Kidney (tissue), 14 donors: Measurements from ENCODE around the gene PC. TPM values are rescaled to one million over a fixed set of nuclear protein-coding genes. Genes with fewer than 3 reads are reported as not detected.

Source experiments
- DNase-seq, 5 donors: peaks; one replicate each; pipeline ENCODE4 v3.0.0-alpha.2; 2013 to 2020
- FAIRE-seq: peaks from 2 replicates; lab custom pipeline; 2012; peaks lifted over from hg19 to GRCh38; lab: Jason Lieb, UNC
- H3K27ac ChIP-seq, 2 donors: one replicate each; pipeline ENCODE4 v1.7.0; 2013; ENCODE audit warnings: low read depth in 2 of 2, low read length in 2 of 2, inconsistent platforms in 1 of 2
- H3K27me3 ChIP-seq: one replicate; pipeline ENCODE4 v1.7.1; 2013; ENCODE audit warnings: low read length, inconsistent platforms; ENCODE audit not compliant: control insufficient read depth, insufficient read depth
- H3K36me3 ChIP-seq, 3 donors: one replicate each; pipeline versions ENCODE4 v1.7.0 to v1.7.1; 2013; ENCODE audit warnings: low read length in 3 of 3, control low read depth in 1 of 3, inconsistent platforms in 1 of 3; ENCODE audit not compliant: insufficient read depth in 3 of 3, control insufficient read depth in 2 of 3
- H3K4me1 ChIP-seq, 3 donors: one replicate each; pipeline versions ENCODE4 v1.7.0 to v1.7.1; 2013; ENCODE audit warnings: low read length in 3 of 3, inconsistent platforms in 1 of 3, low read depth in 1 of 3; ENCODE audit not compliant: control insufficient read depth in 2 of 3, insufficient read depth in 2 of 3
- H3K4me3 ChIP-seq, 3 donors: one replicate each; pipeline versions ENCODE4 v1.7.0 to v1.8.1; 2013; ENCODE audit warnings: low read length in 3 of 3, control low read depth in 1 of 3, inconsistent platforms in 1 of 3
- H3K9ac ChIP-seq, 3 donors: one replicate each; pipeline versions ENCODE4 v1.7.0 to v1.7.1; 2013; ENCODE audit warnings: low read length in 3 of 3, control low read depth in 1 of 3, inconsistent platforms in 1 of 3
- H3K9me3 ChIP-seq, 3 donors: one replicate each; pipeline versions ENCODE4 v1.7.0 to v1.7.1; 2013; ENCODE audit warnings: low read length in 3 of 3, control low read depth in 1 of 3, inconsistent platforms in 1 of 3; ENCODE audit not compliant: control insufficient read depth in 2 of 3, insufficient read depth in 1 of 3
- intact Hi-C: fragments of 100-400 bp; cut with DNase I; formaldehyde crosslinking; loops from one replicate; pipeline ENCODE4 v1.11.1; 2022
- polyA plus RNA-seq: library from polyadenylated mRNA; stranded (reverse); fragments of 350-450 nt; fragmentation: Illumina TruSeq; extraction: RNeasy Lipid Tissue Mini Kit (QIAGEN cat#74804); gene quantifications from one replicate; pipeline ENCODE4 v1.2.3, GENCODE V29; 2014; ENCODE audit warnings: low read depth, low replicate concordance; ENCODE audit not compliant: insufficient read depth
- total RNA-seq: library from RNA; stranded (reverse); fragmentation: NEBNext Ultra II Directional; extraction: Animal tissue kit (Norgen Biotek cat#: 25700); gene quantifications from one replicate; pipeline ENCODE4 v1.2.1, GENCODE V29; 2021
- TF ChIP-seq, protein P1 (sequence below): IDR thresholded peaks from 3 replicates; pipeline ENCODE4 v1.5.1; 2012; ENCODE audit warnings: mild to moderate bottlenecking, moderate library complexity, borderline replicate concordance; ENCODE audit not compliant: insufficient read depth; ENCODE audit errors: extremely low read depth
- donor health status: control.
- donor health status: control.
- donor health status: control.
- donor health status: control.
- donor health status: control.
- donor health status: DM: yes; HTN: yes; CAD: no.
- donor health status: Normal renal cell carcinoma (clear cell type).

The PC gene
- total and polyA plus RNA-seq, 2 donors from 2014 or later = 20.8 to 95.2 TPM

DNA sequence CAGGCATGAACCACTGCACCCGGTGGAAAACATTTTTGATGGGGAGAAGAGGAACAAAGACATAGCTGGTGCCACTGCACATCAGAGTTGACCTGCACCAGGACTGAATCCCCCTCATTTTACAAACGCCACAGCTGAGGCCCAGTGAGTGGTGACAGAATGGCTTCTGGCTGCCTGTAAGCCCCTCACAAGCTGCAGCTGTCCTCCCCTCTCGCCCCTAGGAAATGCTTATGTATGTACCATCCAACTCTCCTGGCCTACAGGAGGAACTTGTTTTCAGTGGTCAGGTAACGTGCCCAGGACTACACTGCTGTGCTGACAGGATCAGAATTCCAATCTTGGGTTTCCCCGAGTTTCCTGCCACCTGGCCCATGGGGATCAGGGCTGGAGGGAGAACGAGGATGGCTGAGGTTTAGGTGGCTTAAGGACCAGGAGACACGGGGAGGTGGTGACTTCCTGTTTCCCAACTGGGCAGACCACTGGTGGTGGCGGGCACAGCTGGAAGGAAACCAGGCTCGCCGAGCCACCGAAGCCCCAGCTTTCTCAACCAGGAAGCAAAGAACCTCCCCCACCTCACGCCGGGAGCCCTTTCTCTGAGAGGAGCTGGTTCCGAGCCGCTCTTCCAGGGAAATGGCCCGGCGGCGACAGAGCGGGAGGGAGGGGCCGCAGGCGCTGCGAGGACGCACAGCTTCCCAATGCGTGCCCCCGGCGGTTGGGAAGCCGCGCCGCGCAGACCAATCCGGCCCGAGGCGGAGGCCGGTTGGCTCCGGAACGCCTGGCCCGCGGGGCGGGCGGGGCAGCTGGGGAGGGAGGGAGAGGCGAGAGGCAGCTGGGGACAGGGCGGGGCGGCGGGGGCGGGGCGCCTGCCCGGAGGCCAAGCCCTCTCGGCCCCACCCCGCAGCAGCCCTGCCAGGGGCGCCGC lies 102.3 kb downstream of the PC start:
- Histone ChIP-seq H3K4me3 (peak overlapping the region; percentile 71 to 79 (median 72)), H3K9me3 (no peaks in the 10 kb centered on the region), H3K27me3 (no peaks in the 10 kb centered on the region), H3K36me3 (no peaks in the 10 kb centered on the region), H3K9ac (peak overlapping the region; percentile 54 to 71 (median 63)), H3K4me1 (peaks cover 0 to 5% (median 0%) of the 10 kb centered on the region in 3 donors), H3K27ac (peak overlapping the region; percentile 78 to 81)
- DNase-seq = peak; percentile 93 to 98 (median 96)
- intact Hi-C loops = no loop called here
- TF ChIP-seq, protein P1, sequence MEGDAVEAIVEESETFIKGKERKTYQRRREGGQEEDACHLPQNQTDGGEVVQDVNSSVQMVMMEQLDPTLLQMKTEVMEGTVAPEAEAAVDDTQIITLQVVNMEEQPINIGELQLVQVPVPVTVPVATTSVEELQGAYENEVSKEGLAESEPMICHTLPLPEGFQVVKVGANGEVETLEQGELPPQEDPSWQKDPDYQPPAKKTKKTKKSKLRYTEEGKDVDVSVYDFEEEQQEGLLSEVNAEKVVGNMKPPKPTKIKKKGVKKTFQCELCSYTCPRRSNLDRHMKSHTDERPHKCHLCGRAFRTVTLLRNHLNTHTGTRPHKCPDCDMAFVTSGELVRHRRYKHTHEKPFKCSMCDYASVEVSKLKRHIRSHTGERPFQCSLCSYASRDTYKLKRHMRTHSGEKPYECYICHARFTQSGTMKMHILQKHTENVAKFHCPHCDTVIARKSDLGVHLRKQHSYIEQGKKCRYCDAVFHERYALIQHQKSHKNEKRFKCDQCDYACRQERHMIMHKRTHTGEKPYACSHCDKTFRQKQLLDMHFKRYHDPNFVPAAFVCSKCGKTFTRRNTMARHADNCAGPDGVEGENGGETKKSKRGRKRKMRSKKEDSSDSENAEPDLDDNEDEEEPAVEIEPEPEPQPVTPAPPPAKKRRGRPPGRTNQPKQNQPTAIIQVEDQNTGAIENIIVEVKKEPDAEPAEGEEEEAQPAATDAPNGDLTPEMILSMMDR = no peak
- FAIRE-seq = no peak

DNA sequence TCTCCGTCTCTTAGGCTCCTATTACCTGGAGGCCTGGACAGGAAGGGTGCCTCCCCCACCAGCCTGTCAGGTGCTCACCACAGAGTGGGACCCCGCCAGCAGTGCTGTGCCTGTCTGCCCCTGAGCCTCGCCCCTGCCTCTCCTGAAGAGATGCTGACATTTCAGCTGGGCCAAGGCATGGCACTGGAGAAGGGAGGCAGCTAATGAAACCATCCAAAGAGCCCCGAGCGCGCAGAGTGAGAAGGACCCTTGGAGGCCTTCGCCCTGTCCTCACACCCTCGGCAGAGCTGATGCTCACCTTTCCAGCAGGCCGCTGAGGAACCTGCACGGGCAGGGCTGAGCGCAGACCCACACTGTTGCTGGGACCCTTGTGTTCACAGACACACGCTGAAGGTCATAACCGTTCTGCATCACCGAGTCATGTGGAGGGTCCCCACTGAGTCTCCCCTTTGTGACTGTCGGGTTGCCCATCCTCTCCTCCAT lies 103.4 kb downstream of the PC start:
- TF ChIP-seq, protein P1 = no peak
- H3K4me1 ChIP-seq = peaks cover 0 to 5% (median 0%) of the 10 kb centered on the region in 3 donors
- no peak for FAIRE-seq
- no peaks in the 10 kb centered on the region for H3K27me3 ChIP-seq
- no peaks in the 10 kb centered on the region for H3K9me3 ChIP-seq
- no peak overlapping the region for H3K9ac ChIP-seq
- H3K27ac ChIP-seq = no peak overlapping the region
- no peaks in the 10 kb centered on the region for H3K36me3 ChIP-seq
- intact Hi-C loops = no loop called here
- DNase-seq = peak in 2 of 5 donors; percentile 48 to 77
- no peak overlapping the region for H3K4me3 ChIP-seq

DNA sequence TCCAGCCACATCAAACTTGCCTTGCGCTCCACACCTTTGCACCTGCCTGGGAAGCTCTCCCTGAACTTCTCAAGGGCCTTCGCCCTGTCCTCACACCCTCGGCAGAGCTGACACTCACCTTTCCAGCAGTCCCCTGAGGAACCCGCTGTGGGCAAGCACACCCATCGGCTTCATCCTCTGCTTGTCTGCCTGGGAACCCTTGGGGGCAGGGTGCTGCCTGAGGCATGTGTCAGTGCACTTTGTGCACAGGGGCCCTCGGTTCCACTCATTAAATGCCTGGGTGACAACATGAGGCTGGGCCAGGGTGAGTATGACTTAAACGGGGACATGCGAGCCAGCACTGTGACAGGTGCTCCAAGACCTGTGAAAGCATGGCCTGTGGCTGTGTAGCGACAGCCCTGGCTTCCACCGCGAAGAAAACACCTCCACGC lies 103.9 kb downstream of the PC start:
- Histone ChIP-seq H3K27me3 (no peaks in the 10 kb centered on the region), H3K9ac (no peak overlapping the region), H3K9me3 (no peaks in the 10 kb centered on the region), H3K27ac (no peak overlapping the region), H3K4me1 (peaks cover 0 to 5% (median 0%) of the 10 kb centered on the region in 3 donors), H3K4me3 (no peak overlapping the region), H3K36me3 (no peaks in the 10 kb centered on the region)
- DNase-seq (peak in 2 of 5 donors; percentile 43 to 49), FAIRE-seq (no peak)
- TF ChIP-seq, protein P1 = no peak
- intact Hi-C loops = no loop called here
